HG03095 (cell line): Measurements from ENCODE around the gene WASL.
"Not testable (repeated sequence)": the region's sequence is repeated elsewhere in the genome, so short reads cannot be mapped to it uniquely, and the experiment has no call there.

Source experiments
- ATAC-seq: cut with Tn5 transposase; IDR thresholded peaks from one replicate; pipeline ENCODE4 v1.9.1; 2021; ENCODE audit warnings: moderate library complexity; ENCODE audit not compliant: unreplicated experiment

The WASL gene

DNA sequence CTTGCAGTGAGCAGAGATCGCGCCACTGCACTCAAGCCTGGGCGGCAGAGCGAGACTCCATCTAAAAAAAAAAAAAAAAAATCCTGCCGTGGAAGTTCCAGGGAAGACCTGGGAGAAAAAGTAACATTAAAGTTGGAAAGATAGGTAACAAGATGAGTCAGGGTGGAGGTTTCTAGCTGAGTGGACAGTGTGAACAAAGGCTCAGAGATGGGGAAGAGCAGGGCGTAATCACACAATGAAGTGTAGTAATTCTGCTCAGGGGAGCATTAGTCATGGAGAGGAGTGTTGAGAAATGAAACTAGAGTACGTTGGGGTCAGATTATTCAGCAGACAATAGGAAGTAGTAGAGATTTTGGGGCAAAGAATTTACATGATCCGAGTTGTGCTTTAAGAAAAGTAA, 21.6 kb upstream of the WASL start:
- peak; percentile 97 for ATAC-seq

DNA sequence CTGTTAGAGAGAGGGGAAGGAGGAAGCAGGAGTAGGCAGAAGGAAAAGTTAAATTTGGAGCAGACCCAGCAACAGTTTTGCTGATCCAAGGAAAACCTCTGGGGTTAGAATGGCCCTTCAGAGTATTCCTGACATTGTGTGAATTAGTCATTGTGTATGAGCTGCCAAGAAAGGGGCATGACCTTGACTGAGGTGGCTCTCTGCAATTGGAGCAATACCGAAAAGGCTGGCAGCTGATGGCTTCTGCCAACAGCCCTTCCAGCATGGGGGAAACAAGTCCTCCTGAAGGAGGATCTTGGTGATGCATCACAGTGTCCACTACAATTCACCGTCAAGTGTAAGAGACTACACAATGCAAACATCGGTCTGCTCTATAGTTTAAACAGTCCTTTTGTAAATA, 20.6 kb upstream of the WASL start:
- ATAC-seq = no peak

DNA sequence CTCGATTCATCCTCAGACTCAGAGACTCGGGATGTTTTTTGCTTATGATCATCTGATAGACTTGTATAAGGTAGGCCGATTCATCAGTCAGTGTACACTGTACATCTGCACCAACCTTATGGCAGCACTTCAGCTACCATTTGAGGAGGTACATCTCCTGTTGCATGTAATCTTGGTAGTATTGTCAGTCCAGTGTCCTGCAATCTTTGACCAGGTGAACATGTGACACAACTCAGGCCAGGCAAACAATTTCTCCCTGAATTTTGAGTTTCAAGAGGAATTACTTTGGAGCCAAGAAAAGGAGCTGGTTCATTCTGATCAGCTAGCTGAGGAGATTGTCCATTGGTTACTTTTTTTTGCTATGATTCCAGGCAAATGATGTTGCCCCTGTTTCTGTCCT, 19.7 kb upstream of the WASL start:
- ATAC-seq = no peak

DNA sequence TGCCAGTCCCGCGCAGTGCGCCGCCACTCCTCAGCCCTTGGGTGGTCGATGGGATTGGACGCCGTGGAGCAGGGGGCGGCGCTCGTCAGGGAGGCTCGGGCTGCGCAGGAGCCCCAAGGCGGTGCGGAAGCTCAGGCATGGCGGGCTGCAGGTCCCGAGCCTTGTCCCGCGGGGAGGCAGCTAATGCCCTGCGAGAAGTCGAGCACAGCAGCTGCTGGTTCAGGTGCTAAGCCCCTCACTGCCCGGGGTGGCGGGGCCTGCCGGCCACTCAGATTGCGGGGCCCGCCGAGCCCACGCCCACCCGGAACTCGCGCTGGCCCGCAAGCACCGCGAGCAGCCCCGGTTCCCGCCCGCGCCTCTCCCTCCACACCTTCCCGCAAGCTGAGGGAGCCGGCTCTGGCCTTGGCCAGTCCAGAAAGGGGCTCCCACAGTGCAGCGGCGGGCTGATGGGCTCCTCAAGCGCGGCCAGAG, 14.4 kb upstream of the WASL start:
- ATAC-seq = no peak

DNA sequence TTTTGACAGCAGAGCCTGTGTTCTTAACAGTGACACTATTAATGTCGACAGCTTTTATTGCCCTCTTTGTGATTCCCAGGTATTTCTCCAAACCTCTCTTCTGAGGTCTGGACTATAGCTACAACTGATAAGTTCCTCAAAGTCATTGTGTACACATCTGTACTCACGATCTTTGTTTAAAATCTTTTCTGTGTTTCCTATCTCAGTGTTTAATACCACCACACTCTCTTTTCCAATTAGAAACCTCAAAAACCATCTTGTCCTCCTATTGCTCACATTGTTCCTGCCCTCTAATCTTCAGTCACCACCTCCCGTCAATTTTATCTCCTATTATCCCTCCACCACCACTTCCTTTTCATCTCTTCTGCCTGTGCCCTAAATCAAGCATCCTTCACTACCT, 12.9 kb upstream of the WASL start:
- ATAC-seq = no peak

DNA sequence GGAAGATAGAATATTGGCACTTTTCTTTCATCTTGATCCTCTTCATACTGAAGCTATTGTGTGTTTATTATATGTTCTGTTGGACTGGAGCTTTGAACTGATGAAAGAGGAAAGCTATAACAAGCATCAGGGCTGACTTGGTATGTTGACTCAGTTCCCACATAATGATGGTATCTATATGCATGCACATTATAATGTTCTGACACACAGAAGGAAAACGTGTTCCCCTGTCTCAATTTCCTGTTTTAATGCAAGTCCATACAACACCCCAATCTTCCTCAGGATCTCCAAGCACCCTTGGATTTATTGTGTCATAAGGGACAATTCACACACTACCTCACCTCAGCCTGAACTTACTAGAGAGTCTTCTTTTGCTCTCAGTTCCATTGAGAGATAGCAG, 8.3 kb upstream of the WASL start:
- ATAC-seq = no peak

DNA sequence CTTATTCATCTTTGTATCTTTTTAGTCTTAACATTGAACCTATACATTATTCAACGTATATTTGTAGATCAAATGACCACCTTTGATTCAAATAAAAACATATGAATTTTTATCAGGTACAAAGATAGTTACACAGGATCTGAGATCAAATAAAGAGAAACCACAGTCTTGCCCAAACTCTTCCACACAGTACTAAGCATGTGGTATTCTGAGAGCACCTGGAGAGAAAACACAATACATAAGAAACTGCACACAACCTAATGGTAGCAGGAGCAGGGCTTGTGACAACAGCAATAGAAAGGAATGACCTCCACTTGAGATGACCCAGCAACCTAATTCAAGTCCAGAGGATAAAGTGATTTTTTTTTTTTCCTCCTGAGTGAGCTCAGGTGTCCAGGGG, 6.5 kb upstream of the WASL start:
- no peak for ATAC-seq

DNA sequence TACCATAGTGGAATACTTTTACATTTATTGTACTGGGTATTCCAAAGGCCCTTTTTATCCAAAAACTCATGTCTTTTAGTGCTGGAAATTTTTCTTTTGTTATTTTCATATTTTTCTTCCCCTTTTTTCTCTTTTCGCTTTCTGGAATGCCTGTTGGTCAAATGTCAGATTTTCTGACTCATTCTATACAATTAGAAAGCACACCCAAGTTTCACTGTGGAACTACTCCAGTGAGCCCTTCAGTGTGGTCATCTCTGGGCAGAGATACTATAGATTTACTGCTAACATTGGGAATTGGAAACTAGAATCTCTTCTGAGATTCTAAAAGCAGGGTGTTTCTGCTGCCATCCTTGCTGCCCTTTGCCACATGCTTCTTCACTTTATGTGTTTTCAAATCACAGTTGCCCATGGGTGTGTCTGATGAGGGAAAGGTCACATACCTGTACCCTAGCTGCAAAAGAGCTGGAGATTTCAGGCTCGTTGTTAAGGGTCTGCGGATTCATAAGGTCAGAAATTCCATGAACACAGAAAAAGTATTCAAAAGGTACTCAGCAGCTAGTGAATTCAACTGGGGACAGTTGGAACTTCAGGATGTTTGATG, 5.6 kb upstream of the WASL start:
- ATAC-seq = no peak

DNA sequence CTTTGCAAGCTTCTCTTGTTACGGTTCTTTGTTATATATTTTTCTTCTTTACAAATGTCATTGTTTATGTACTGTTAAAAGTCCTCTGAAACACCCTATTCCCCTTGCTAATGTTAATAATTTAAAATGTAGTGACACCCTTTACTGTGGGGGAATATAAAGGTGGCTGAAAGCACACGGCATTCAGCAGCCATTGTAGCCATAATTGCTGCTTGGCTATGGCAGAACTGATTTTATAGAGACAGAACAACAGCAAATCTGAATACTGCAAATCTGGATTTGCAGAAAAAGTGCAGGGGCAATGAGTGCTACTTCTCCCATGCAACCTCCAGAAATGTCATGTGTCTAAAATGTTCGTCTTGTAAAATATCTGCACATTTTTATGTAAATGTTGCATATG, 3.7 kb upstream of the WASL start:
- ATAC-seq = no peak

DNA sequence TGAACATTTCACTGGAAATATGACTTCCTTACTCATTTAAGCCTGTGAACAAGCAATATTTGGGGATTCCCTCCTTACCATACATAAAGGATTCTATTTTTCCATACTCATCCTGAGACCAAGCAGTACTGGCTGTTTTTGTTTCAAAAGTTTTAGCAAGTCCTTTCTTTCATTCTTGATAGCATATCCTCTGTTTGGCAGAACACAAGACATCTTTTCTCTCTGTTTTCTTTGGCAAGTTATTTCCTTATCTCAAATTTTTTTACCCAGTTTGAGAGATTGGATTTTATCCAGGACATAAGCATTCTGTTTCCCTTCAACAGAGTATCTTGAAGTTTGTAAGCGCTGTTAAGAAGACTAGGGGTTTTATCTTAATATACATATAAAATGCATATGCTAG, 3.0 kb upstream of the WASL start:
- no peak for ATAC-seq

DNA sequence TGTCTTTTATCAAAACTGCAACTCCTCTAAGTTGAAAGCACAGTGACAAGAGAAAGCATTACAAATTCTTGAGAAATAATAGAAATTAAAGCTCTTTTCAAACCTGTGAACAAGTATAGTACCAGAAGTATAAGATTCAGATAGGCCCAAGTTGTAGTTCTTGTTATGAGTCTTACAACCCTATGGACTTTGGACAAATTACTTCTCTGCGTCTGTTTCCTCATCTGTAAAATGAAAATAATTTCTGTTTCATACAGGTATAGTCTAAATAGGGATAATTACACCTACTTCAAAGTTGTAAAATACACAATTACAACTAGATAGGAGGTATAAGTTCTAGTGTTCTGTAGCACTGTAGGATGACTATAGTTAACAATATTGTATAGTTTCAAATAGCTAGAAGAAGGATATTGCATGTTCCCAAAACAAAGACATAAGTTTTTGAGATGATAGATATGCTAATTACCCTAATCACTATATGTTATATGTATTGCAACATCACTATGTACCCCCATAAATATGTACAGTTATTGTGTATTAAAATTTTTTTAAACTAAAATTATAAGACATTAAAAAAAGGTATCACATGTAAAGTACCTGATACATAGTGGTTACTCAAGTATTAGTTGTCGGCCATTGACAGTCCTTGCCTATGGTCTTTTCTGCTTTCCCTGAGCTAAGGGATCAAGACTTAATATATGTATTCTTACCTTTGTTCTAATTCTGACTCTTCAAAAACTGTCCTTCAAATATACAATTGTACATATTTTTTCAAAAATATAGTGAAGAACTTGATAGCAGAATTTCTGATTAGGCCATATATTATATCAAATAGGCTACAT, 1.8 kb upstream of the WASL start:
- ATAC-seq = no peak

DNA sequence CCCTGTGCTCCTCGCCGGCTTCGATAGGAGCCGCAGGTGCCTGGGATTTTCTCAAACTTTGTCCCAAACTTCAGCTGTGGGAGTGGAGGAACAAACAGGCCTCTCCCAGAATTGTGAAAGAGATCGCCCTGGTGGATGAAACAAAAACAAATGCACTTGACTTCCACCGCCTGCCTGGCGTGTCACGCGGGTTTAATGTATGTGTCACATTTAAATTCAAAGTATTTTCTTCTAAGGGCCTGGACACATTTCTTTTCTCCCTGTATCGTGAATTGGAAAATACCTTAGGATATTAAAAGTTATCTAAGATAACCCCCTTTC, 694 bp upstream of the WASL start:
- peak; percentile 14 for ATAC-seq

DNA sequence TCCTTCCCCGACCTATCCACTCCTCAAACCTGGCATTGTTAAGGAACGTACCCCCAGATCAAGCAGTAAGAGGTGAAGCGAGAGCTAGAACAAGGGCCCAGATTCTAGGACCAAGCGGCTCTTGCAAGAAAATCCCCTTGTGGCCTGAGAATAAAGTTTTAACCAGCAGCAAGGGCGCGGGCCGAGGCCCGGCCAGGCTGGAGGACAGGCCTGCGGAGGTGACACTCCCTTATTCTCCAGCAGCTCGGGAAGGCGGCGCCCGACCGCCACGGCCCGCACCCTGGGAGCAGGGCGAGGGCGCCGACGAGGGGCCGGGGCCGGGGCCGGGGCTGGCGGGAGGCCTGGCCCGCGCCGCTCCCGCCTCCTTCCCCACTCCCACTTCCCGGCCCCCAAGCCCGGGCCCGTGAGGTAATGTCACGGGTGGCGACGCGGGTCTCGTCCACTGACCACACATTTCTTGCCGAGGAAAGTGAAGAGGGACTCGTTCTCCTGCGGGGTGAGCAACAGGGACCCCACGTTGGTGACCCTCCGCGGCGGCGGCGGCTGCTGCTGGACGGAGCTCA, 551 bp downstream of the WASL start:
- ATAC-seq = peak; percentile 6

DNA sequence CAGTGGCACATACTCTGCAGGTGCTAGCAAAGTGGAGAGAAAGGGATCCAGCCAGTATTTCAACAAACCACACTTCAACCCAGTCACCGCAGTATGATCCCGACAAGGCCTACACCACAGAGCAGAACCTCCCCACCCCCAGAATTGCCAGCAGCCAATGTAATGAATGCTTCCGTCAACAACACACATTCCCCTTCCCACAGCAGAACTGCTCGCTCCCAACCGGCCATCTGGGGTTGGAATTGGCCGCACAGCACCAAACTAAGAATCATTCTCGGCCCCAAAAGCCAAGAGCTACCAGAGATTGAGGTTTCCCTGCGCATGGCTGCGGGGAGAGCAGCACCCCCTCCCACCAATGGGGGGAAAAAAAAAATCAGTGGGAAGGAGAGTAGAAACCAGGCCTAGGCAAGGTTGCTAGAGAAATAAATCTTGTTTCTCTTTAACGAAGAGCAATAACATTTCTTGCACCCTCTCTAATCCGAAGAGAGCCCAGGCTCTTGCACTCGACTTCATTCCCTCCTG, 1.1 kb downstream of the WASL start:
- ATAC-seq = no peak

DNA sequence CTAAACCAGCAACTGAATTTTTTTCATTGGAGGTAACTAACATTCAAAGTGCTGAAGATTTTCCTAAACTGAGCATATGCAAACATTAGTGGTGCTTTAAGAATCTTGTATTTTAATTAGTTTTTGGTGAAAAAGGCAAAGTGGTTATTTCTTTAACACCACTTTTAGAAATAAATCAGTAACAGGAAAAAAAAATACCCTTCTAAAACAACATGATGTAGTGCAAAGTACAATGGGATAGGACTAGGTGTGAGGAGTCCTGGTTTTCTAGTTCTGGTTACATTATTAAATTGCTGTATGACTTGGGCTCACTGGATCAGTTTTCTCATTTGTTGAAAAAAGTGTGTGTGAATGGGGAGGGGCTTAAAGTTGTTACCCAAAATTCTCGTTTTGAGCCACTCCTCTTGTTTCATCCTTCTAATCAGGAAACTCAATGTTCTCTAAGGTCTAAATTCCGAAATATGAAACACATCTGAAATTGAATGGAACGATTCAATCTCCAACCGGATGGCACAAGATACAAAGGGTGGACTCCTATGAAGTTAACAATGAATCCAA, 1.8 kb downstream of the WASL start:
- no peak for ATAC-seq

DNA sequence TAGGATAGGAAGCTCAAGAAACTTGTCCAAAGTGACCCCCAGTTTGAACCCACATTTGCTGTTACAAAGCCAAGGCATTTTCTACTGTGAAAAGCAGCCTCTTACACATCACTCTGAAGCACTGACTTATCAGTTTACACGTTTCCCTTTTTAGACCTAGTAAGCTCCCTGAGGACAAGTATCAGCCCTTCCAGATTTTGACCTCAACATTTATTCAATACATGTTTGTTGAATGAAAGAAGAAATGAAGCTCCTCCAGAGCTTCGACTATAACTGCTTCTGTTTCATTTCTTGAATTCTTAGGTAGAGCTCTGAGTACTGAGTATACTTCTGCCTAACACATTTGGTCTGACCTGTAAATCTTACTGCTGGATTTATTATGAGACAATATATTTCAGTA, 2.7 kb downstream of the WASL start:
- no peak for ATAC-seq

DNA sequence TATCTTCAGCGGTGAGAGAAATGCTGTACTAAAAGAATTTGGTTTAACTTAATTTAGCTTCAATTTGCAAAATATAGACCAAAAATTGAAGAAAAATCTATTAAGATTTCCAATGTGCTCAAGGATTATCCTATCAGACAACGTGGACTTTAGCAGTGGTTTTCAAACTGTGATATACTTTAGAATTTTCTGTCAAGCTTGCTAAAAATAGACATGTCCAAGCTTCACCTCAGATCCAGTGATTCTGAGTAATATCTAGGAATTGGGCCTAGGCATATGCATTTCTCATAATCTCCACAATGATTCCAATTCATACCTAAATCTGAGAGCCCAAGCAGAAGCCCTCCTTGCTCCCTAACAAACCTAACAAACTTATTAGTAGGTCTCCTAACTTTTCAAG, 3.4 kb downstream of the WASL start:
- ATAC-seq = no peak

DNA sequence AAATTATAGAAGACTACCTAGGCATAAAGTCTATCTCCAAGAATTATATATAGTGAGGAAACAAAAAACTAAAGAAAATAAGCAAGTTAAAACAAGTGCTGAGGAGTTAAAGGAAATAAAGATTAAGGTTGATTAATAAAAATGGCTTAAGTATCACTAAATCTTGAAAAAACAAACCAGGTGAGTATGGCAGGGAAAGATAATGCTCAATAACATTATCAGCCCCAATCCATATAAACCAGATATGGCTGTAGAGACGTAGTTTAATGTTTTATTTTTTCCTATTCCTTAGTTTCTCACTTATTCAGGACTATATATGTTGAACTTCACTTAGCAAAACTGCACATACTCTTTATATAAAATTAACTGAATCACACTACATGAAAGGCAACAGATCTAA, 4.4 kb downstream of the WASL start:
- ATAC-seq = no peak

DNA sequence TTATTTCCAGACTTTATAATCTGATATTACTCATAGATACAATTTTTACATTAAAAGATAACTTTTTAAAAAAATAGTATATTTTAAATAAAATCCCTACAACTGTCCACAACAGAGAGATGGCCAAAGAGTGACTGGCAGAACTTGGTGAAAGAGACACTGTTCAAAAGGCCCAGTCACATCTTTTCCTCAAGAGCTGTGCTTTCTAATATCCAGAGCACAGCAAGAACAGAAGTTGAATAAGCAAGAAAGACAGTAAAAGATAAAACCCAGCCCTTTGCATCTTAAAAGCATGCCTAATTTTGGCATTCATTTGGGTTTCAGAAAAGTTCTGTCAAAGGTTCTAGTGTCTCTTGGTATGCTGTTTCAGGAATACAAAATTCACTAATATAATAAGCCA, 6.9 kb downstream of the WASL start:
- no peak for ATAC-seq

DNA sequence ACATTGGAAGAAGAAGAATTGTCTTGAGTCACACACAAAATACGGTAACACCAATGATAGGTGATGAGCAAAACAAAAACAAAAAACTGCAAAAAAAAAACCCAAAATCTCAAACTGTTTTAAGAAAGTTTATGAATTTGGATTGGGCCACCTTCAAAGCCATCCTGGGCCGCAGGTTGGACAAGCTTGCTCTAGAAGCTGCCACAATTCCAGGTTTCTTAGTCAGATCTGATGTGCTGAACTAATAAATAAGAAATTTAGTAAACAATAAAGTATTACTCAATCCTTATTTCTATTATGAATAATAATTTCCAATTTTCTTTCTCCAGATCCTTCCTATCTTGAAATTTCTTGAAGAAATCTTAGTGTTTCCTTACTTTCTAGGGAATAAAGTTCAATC, 10.0 kb downstream of the WASL start:
- no peak for ATAC-seq

DNA sequence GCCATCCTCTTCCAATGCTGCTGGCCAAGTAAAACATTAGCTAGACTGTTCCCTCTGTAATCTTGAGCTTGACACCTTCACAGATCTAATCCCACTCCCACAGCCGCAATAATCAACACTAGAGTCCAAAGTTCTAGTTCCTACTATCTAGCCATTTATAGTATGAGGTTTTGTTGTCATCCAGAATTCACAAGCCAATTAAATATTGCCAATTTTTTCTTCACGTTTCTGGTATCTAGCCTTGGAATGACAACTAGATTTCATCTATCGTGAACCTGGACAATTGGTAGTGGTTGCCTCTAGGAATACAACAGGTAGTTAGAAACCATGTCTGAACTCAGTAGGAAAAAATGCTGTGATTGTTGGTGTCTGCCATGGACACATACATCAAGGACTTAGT, 10.4 kb downstream of the WASL start:
- ATAC-seq = no peak

DNA sequence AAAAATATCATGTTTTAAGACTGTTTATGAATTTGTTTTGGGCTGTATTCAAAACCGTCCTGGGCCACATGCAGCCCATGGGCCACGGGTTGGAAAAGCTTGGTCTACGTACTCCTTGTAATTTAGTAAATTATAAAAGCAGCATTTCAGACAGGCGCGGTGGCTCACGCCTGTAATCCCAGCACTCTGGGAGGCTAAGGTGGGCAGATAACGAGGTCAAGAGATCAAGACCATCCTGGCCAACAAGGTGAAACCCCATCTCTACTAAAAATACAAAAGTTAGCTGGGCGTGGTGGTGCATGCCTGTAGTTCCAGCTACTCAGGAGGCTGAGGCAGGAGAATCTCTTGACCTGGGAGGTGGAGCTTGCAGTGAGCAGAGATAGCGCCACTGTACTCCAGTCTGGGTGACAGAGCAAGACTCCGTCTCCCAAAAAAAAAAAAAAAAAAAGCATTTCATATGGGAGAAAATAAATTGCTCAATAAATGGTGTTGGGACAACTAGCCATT, 11.6 kb downstream of the WASL start:
- ATAC-seq = not testable (repeated sequence)
